Ecto neural progenitor cell (in vitro differentiated cells): Measurements from ENCODE around the gene LIMCH1.
"Not testable (repeated sequence)": the region's sequence is repeated elsewhere in the genome, so short reads cannot be mapped to it uniquely, and the experiment has no call there.

Experiments used
- DNase-seq: peaks from one replicate; pipeline ENCODE4 v3.0.0-alpha.2; 2018; ENCODE audit warnings: low spot score

Gene LIMCH1, protein sequence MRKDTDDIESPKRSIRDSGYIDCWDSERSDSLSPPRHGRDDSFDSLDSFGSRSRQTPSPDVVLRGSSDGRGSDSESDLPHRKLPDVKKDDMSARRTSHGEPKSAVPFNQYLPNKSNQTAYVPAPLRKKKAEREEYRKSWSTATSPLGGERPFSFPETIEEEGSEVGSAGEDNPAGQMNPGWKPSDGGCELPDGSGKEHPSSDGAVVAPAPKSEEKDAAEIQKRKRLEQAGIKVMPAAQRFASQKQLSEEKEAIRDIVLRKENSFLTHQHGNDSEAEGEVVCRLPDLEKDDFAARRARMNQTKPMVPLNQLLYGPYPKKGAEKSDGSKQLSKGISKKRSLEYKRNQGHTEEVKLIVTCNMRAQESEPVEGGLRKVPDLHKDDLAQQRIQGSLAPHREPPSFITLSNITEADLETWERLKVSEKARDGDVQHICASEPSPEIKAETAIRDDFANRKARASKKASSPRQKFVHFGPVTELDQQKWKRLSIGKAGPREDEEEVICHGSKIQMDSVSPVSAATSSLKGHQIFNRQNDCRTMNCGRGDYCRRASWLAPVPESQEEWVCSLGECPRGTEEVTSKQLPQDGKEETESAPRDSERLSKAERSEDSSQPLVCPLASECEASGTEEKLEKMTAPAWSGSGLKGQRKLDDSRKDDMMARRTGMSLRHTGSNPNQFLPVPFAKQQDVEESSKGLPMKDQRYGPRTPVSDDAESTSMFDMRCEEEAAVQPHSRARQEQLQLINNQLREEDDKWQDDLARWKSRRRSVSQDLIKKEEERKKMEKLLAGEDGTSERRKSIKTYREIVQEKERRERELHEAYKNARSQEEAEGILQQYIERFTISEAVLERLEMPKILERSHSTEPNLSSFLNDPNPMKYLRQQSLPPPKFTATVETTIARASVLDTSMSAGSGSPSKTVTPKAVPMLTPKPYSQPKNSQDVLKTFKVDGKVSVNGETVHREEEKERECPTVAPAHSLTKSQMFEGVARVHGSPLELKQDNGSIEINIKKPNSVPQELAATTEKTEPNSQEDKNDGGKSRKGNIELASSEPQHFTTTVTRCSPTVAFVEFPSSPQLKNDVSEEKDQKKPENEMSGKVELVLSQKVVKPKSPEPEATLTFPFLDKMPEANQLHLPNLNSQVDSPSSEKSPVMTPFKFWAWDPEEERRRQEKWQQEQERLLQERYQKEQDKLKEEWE (N-terminal part only)

DNA sequence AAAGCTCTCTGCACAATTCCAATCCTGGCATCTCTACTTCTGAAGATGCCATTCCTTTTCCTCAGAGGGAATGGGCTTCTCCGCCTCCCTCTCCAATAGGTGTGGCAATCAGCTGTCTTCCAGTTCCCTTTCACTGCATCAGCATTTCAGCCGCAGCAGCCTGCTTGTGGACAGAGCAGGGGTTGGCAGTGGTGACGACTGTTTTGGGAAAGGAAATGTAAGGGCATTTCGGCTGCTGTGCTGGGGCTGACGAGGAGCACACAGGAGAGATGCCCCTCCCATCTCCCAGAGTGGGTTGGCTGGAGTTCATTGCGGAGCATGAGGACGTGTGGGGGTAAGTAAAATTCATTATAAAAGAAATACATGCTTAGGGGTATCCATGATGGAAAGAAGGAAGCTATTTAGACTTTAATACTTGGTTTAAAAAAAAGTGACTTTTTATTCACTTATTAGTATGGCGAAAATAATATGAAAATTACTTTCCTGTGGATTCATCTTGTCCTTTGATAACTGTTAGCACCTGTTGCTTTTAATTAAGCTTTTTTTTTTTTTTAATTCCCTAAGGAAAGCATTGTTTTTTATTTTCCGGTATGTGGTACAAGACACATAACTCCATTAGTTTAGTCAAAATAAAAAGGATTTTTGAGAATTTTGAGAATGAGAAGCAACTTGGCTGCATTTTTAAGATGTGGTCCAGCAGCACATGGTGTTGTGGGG is at the start of gene LIMCH1:
Gene LIMCH1, plus strand, starts transcription at position 141 of the 717 bp plus-strand sequence. CDS start 67,839 bp downstream, outside the sequence.
- no peak for DNase-seq

DNA sequence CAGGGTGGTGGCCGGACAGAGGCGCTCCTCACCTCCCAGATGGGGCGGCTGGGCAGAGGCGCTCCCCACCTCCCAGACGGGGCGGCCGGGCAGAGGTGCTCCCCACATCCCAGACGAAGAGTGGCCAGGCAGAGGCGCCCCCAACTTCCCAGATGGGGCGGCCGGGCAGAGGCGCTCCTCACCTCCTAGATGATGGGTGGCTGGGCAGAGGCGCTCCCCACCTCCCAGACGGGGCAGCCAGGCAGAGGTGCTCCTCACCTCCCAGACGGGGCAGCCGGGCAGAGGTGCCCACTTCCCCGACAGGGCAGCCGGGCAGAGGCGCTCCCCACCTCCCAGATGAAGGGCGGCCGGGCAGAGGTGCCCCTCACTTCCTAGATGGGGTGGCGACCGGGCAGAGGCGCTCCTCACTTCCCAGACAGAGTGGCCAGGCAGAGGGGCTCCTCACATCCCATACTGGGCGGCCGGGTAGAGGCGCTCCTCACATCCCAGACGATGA is 46.8 kb upstream of the LIMCH1 start:
- not testable (repeated sequence) for DNase-seq

DNA sequence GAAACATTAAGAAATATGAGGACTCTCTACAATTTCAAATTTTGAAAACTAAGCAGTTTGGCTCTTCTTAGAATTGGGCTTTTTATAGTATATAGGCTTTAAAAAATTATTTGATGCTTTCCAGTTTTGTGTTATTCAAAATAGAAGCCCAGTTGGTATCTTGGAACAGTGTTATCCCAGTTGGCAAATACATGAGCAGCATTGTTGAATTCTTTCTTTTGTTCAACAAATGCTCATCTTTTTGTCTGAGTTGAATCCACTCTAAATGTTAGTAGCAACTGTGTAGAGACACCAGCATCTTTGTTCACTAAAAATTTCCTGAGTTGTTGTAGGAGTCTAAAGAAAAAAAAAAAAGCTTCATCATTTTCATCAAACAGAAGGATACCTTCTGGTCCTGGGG is 41.0 kb upstream of the LIMCH1 start:
- DNase-seq: no peak

DNA sequence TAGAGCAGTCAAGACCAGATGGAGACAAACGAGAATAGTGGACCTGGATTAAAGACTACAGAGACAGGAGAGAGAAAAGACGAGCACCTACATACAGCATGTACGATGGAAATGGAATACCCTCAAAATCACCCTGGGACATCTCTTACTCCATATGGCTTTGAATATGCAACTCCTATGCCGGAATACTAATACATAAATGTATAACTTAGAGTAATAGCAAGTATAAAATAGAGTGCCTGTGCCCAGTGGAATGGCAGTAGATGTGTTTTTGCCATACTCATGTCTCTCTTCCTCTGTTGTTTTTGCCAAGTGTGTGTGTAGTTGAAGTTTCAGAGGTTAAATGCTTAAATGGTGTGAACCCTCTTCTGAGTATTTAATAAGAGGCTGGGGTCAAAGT is 39.8 kb upstream of the LIMCH1 start:
- no peak for DNase-seq

DNA sequence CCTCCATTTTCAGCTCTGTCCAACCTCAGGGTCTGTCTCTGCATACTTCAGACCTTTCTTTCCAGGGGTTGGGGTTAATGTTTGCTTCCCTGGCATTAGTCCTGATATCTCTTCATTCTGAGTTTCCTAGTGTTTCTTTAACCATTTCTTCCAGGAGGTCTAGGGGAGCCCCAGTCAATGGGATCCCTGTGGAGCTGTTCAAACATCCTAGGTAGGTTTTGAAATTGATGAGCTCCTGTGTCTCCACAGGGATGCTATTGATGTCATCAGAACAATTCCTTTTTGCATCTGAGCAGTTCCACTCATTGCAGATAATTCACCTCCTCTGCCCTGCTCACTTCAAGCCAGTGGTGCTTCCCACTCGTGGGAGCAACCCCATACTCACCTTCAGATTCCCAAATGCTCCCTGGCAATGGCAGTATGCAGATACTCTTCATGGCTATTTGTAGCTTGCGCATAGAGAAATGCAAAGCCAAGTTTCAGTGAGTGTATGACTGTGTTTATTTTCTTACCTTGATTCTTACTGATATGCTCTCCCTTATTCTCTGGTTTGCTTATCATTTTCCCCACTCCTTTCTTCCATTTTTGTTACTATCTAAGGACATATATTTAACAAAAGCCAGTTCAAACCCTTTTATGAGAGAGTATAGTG is 33.7 kb upstream of the LIMCH1 start:
- DNase-seq: no peak

DNA sequence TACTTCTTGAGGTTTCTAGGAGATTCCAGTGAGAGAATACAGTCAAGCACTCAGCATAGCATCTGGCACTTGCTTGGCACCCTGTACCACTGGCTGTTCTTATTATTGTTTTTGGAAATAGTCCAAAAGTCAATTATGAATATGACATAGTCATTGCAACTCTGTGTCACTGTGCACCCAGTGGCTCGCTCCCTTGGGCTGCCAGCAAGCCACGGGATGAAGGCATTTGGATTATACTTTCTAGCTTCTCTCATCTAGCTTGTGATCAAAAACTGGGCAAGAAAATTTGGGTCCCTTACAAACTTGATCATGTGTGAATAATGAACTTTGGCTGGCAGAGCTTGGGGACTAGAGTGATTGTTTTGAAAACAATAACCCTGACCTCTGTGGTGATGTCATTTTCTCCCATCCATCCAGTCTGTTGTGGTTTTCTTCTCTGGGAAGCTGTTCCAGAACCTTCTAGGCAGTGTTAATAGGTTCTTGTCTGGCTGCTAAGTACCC is 32.7 kb upstream of the LIMCH1 start:
- no peak for DNase-seq

DNA sequence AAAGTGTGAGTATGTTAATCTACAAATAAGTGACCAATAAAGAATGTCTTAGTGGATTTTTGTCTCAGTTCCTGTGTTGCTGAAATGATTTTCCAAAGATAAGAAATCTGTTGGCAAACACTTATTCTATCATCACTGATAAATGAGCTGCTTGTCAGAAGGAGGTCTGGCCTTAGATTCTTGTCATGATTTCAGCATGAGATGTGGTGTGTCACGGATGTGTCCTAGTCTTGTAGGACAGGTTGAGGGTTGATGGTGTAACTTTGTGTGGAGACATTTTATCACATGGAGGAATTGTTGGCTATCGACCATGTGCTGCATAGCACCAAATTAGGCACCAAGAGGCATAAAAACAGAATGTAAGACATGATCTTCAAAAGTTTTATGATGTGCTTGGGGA is 31.8 kb upstream of the LIMCH1 start:
- no peak for DNase-seq

GRCh38 chr4:41507291-41507947 is 30.5 kb upstream of the LIMCH1 start:
- no peak for DNase-seq

GRCh38 chr4:41509451-41509866 is 28.5 kb upstream of the LIMCH1 start:
- no peak for DNase-seq

- DNase-seq: no peak
Measured at GRCh38 chr4:41510179-41510578, 27.8 kb upstream of the LIMCH1 start.

- DNase-seq: no peak
Measured at GRCh38 chr4:41512136-41512535, 25.8 kb upstream of the LIMCH1 start.

GRCh38 chr4:41512596-41512995 is 25.4 kb upstream of the LIMCH1 start:
- no peak for DNase-seq

DNA sequence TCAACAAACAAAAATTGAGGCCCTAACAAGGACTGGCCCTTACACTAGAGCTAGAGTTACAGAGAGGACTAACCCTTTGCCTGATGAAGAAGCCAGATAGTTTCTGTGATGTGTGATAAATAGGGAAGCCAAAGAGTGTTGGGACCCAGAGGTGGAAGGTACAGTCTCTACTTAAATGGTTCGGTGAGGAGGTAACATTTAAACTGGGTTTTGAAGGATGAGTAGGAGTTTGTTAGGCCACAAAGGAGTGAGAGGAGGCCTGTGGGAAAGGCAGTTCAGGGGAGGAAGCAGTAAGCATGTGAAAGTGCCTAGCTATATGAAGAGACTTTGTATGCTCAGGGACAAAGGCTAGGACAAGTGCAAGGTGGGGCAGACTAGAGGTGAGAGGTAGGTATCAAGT is 23.8 kb upstream of the LIMCH1 start:
- DNase-seq: no peak

DNA sequence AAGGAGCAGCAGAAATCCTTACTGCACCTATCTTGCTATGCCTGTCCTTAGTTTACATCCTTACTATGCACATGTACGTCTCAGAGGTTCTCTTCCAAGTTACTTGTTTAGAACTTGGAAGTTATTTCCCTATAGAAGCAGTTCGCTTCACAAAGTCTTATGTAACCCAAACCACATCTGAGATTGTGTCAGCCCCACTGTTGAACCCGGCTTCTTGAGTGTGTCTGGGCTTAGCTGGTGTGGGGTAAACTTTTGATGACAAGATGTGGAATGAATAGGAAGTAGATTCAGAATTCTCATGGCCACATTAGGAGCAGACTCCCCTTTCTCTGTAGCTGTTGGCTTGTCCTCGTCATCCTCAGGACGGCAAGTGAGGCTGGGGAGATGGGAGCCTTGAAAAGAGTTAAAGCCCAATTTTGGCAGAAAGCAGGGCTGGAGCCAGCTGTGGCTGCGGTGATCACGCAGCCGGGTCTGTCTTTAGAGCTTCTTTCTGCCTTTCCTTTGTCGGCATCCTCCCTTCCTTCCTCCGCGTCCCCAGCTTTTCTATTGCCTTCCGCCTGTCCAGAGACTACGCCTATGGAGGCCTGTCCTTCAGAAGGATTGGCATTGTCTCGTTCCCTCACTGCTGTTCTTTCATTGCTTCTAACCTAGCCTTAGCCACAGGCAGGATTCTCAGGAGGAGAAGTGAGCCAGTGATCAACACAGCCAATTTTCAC is 23.0 kb upstream of the LIMCH1 start:
- DNase-seq: no peak

DNA sequence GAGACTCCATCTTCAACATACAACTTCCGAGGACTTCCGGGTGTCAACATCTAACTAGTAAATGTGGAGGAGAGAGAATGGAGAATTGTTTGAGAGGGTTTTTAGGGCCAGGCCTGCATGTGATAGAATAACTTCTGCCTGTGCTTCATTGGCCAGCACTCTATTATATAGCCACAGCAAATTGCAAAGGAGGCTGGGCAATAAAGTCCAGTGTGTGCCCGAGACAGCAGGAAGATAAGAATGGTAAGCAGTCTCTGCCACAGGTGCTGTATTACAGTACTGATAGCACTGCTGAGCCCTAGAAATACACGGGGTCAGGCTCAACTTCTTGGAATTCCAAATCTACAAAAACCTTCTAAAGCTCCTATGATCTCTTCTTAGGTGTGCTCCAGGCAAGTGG is 20.8 kb upstream of the LIMCH1 start:
- DNase-seq: no peak

GRCh38 chr4:41517747-41518146 is 20.2 kb upstream of the LIMCH1 start:
- no peak for DNase-seq

DNA sequence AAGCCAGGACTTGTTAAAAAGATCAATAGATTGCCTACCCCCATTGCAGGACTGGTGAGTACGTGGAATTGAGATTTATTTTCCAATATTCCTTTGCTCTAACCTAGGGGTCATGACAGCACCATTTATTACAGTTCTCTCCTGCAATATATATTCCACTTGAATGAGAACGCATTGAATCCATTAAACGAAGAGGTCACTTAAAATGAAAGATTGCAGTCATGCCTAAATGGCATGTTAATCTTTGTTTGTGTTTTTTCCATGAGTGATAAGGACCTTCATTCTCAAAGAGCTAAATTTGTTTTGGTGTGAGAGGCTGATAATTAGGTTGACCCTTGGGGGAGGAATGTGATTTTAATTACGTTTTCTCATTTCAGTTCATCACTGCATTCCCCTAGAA is 13.5 kb upstream of the LIMCH1 start:
- no peak for DNase-seq

DNA sequence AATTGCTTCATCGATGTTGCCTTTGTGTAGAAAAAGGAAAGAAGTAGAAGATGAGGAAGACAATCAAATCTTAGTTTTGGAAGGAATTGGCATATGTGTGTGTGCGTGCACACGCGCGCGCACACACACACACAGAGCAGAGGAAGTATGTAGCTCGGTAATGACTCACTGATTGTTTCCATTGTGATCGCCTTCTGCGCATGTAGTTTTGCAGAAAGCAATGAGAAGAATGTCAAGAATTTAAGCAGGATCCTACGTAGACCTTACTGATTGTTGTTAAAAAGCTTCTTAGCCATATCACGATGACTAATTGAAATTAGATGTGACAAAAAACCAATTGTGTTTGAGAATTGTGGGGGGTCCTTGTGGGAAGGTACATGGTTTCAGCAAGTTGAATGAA is 12.8 kb upstream of the LIMCH1 start:
- no peak for DNase-seq

DNA sequence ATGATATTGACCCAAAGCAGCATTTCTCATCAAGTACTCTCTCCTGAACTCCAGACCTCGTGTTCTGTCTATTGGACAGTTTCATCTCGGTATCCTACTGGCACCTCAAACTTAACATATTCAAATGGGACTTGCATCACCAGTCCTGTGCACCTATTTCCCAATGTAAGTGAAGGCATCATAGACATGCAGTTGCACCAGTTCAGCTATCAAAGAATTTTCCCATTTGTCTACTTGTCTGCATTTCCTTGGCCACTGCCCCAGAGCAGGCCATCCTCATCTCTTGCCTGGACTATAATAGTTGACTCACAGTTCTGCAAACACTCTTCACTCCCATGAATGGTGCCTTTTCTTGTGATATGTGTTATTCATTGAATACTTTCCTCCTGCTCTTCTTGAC is 11.3 kb upstream of the LIMCH1 start:
- DNase-seq: no peak
